GM10847 (cell line): ENCODE results near the gene EVC2.

Experiments used
- POLR2A ChIP-seq: IDR thresholded peaks from 2 replicates; pipeline ENCODE4 v1.6.1; 2011; ENCODE audit not compliant: insufficient read length; ENCODE audit errors: extremely low read depth

Gene EVC2

GRCh38 chr4:5544762-5545161, 163.6 kb downstream of the EVC2 start:
- TF ChIP-seq POLR2A = no peak

DNA sequence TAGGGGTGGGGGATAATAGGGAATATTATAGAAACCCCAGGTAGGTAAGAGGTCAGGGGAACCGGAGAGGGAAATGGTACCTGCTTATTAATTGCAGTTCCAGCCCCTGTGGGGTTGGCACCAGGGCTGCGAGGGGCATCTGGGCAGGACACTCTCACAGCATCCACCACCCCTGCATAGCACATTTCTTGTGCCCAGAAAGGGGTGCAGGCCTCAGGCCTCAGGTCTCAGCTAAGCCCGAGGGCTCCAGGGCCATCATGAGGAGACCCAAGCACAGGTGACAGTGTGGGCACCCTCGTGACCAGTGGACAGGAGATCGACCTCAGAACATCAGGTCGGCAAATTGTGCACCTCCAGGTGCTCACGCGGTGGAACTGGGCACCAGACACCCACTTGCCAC, 164.7 kb downstream of the EVC2 start:
- no peak for TF ChIP-seq POLR2A

- TF ChIP-seq POLR2A = no peak
Measured at GRCh38 chr4:5541169-5541568, 167.2 kb downstream of the EVC2 start.

GRCh38 chr4:5539584-5539983, 168.8 kb downstream of the EVC2 start:
- no peak for TF ChIP-seq POLR2A

GRCh38 chr4:5532100-5532499, 176.3 kb downstream of the EVC2 start:
- no peak for TF ChIP-seq POLR2A

GRCh38 chr4:5528031-5528436, 180.3 kb downstream of the EVC2 start:
- TF ChIP-seq POLR2A = no peak

- no peak for TF ChIP-seq POLR2A
Measured at GRCh38 chr4:5527211-5527610, 181.1 kb downstream of the EVC2 start.

- TF ChIP-seq POLR2A = no peak
Measured at GRCh38 chr4:5526080-5526846, 182.1 kb downstream of the EVC2 start.

DNA sequence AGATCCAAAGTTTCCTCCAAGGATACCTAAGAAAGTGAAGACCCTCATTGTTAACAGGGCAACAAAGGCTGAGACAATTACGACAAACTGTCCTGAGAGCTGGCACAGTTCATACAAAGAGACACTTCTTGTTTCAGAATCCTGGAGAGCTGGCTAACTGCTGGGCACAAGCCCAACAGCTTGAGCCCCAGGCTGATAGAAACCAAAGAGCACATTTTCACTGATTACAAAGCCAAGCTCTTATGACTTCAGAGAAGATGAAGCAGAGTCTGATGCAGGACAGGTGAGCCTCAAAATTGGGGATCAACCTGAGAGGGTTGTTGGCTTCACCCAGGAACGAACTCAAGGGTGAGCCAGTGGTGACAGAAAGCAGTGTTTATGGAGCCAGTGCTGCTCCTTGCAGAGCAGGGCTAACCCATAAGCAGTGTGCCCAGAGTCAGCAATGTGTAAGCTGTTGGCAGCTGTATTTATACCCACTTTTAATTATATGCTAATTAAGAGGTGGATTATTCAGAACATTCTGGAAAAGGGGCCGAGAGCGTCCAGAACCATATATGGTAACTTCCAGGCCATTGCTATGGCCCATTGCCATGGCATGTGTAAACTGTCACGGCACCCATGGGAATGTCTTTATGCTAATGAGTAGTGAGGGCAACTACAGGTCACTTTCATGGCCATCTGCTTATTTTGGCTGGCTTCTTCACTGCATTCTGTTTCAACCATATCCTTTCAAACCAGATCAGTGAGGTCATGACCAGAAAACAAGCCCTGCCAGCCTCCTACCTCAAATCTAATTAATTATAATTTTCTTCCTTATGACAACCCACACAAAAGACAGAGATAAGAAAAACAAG, 183.7 kb downstream of the EVC2 start:
- no peak for TF ChIP-seq POLR2A

GRCh38 chr4:5517372-5517771, 191.0 kb downstream of the EVC2 start:
- no peak for TF ChIP-seq POLR2A

DNA sequence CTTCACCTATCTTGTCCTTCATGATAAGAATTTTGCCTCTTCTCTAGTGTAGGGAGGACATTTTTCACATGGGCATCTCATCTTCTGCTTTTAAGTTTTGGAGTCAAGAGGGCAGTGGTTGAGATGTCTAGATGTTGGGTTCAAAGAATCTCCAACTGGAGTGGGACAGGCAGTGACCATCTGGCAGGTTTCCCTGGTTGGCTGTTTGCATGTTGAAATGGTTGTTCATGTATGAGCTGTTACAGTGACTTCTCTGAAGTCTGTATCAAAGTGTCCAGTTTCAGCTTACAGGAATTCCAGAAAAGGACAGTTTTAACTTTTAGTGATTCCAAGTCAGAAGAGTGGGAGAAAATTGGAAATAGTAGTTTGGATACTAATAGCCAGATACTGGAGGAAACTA, 192.7 kb downstream of the EVC2 start:
- TF ChIP-seq POLR2A = no peak
